ENCODE results near the gene ITPKA. TPM values are rescaled to one million over a fixed set of nuclear protein-coding genes. Genes with fewer than 3 reads are reported as not detected.

ITPKA gene
- total RNA-seq, 2 donors from 2014 or later = 0.90 TPM; not detected in 1

GRCh38 chr15:41492597-41493204 lies 973 bp upstream of the ITPKA start:
- Histone ChIP-seq H3K4me1 (peaks cover 0 to 34% of the 10 kb centered on the region in 2 donors), H3K9me3 (no peaks in the 10 kb centered on the region), H3K27me3 (no peaks in the 10 kb centered on the region), H3K27ac (peak overlapping the region; percentile 39 to 57), H3K4me3 (peak overlapping the region; percentile 57 to 62), H3K36me3 (no peaks in the 10 kb centered on the region)
- TF ChIP-seq CTCF (IDR thresholded peaks at IDR 0.05) = no peak
- DNase-seq (ENCODE audit: low spot score) = no peak

GRCh38 chr15:41493902-41494189 lies 172 bp downstream of the ITPKA start:
- H3K36me3 ChIP-seq = no peaks in the 10 kb centered on the region
- H3K4me3 ChIP-seq = peak overlapping the region; percentile 57 to 62
- DNase-seq (ENCODE audit: low spot score) = no peak
- H3K27me3 ChIP-seq = no peaks in the 10 kb centered on the region
- no peak for TF ChIP-seq CTCF (IDR thresholded peaks at IDR 0.05)
- peaks cover 0 to 34% of the 10 kb centered on the region in 2 donors for H3K4me1 ChIP-seq
- no peak overlapping the region for H3K27ac ChIP-seq
- H3K9me3 ChIP-seq = no peaks in the 10 kb centered on the region

GRCh38 chr15:41494190-41494921 lies 682 bp downstream of the ITPKA start:
- Histone ChIP-seq H3K9me3 (no peaks in the 10 kb centered on the region), H3K27me3 (no peaks in the 10 kb centered on the region)

GRCh38 chr15:41494922-41495735 lies 1.5 kb downstream of the ITPKA start:
- peaks cover 0 to 34% of the 10 kb centered on the region in 2 donors for H3K4me1 ChIP-seq
- H3K27ac ChIP-seq = no peak overlapping the region
- TF ChIP-seq CTCF (IDR thresholded peaks at IDR 0.05) = no peak
- H3K36me3 ChIP-seq = no peaks in the 10 kb centered on the region
- no peak for DNase-seq (ENCODE audit: low spot score)
- peak overlapping the region in 1 of 2 donors; percentile 62 for H3K4me3 ChIP-seq
- H3K27me3 ChIP-seq = no peaks in the 10 kb centered on the region
- H3K9me3 ChIP-seq = no peaks in the 10 kb centered on the region

More at GRCh38 chr15:41494190-41494921, 682 bp downstream of the ITPKA start:
- Histone ChIP-seq H3K27ac (no peak overlapping the region), H3K36me3 (no peaks in the 10 kb centered on the region), H3K4me3 (peak overlapping the region; percentile 57 to 62), H3K4me1 (peaks cover 0 to 34% of the 10 kb centered on the region in 2 donors)
- TF ChIP-seq CTCF (IDR thresholded peaks at IDR 0.05) = no peak
- no peak for DNase-seq (ENCODE audit: low spot score)

- no peak for TF ChIP-seq CTCF (IDR thresholded peaks at IDR 0.05)
- Histone ChIP-seq H3K27me3 (peaks cover 0 to under 1% of the 10 kb centered on the region in 2 donors), H3K9me3 (no peaks in the 10 kb centered on the region)
These were observed 2.3 kb downstream of the ITPKA start for GRCh38 chr15:41495736-41496599.

More at GRCh38 chr15:41495736-41496599, 2.3 kb downstream of the ITPKA start:
- H3K4me1 ChIP-seq = peaks cover 0 to 35% of the 10 kb centered on the region in 2 donors
- no peak overlapping the region for H3K27ac ChIP-seq
- peak overlapping the region in 1 of 2 donors; percentile 62 for H3K4me3 ChIP-seq
- H3K36me3 ChIP-seq = no peaks in the 10 kb centered on the region
- no peak for DNase-seq (ENCODE audit: low spot score)

Measured in right atrium auricular region (tissue), 2 donors.